ENCODE data around the gene FAM72B.
A peak's percentile ranks its signal among the peaks of the same experiment; 100 is the strongest.
"Not testable (repeated sequence)": the region's sequence is repeated elsewhere in the genome, so short reads cannot be mapped to it uniquely, and the experiment has no call there.

The FAM72B gene

DNA sequence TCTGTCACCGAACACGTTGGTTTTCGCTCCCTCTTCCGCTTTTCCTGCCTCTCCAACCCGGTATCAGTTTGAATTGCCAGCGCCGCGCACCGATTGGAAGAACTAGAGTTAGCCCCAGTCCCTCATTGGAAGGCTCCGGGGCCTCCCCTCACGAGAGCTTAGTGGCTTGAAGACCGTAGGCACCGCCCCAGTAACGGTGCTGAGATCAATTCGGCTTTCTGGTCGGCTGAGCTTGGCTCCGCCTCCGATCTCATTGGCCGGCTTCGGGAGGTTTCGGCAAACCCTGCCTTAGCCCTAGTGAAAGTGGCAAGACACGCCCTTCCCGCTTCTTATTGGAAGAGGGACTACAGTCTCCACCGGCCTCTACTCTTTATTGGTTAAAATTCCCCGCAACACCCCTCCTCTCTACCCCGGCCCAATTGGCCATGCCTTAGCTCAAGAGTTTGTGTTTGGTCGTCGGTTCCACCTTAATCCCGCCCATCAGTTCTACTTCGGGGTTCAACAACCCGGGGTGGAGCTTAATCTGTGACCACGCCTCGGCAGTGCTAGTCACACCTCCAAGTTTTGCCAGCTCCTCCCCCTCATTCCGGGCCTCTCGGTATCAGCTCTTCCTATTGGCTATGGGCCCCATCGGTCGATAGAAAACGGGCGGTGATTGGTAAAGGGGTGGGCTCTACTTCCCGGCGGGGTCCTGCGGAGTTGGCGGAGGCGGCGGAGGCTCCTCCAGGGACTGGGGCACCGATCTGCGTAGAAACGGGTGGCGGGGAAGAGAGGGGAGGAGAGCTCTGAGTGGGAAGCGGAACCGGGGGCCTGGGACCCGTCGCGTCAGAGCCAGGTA is at the start of gene FAM72B, which contains the start of gene SRGAP2C:
FAM72B (minus strand) TSS at position 51 of the 838 bp plus-strand sequence. CDS start 851 bp downstream, outside the sequence.
SRGAP2C (plus strand) TSS at position 686 of the 838 bp plus-strand sequence. CDS start 2,472 bp downstream, outside the sequence.
- not testable (repeated sequence) for H3K9ac ChIP-seq, H3K4me1 ChIP-seq, H3K27ac ChIP-seq, H3K36me3 ChIP-seq, H3K27me3 ChIP-seq, H3K9me3 ChIP-seq, H4K20me1 ChIP-seq
- Histone ChIP-seq H3K4me3 (peak within 1 kb of the TSS; percentile 66), H3K4me2 (peak within 1 kb of the TSS; percentile 55)

DNA sequence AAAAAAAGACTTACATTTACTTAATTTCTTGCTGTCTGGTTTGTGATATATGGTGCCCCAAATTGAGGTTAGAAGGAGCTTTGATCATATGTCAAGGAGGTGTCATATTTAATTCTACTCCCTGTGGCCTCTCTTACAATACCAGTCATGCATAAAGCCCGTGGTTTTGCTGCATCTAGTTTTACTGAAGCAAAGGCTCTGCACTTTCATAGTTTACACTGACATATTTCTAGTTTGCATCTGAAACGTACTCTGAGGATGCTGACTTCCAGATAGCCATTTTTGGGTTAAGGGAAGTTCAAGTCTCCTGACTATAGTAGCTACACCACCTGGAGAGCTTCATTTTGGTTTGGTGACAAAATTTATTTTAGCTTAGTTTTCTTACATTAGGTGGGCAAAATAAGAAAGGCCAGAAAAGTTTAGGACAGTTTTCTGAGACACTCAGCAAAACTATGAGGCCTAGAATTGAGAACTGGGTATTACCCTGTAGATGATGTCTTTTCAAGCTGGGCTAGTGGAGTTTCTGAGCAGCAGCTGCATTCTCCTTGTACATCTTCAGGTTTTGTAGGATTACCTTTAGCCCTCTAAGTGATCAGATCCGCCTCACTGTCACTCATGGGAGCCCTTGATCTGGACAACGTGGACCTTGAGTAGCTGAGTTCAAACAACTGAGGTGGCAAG is 48.4 kb upstream of the FAM72B start:
- H3K4me3 ChIP-seq, H3K36me3 ChIP-seq, H3K9ac ChIP-seq, H3K4me1 ChIP-seq, H4K20me1 ChIP-seq, H3K27me3 ChIP-seq, H3K9me3 ChIP-seq, H3K4me2 ChIP-seq, H3K27ac ChIP-seq: not testable (repeated sequence)

DNA sequence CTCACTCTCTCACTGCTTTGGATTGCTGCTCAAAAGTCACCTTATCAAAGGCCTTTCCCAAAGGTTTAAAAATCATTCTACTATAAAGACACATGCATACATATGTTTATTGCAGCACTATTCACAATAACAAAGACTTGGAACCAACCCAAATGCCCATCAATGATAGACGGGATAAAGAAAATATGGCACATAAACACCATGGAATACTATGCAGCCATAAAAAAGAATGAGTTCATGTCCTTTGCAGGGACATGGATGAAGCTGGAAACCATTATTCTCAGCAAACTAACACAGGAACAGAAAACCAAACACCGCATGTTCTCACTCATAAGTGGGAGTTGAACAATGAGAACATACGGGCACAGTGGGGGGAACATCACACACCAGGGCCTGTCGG is 46.5 kb upstream of the FAM72B start:
- H3K9me3 ChIP-seq, H3K27me3 ChIP-seq, H4K20me1 ChIP-seq, H3K27ac ChIP-seq, H3K4me3 ChIP-seq, H3K4me2 ChIP-seq, H3K36me3 ChIP-seq, H3K4me1 ChIP-seq, H3K9ac ChIP-seq: not testable (repeated sequence)

DNA sequence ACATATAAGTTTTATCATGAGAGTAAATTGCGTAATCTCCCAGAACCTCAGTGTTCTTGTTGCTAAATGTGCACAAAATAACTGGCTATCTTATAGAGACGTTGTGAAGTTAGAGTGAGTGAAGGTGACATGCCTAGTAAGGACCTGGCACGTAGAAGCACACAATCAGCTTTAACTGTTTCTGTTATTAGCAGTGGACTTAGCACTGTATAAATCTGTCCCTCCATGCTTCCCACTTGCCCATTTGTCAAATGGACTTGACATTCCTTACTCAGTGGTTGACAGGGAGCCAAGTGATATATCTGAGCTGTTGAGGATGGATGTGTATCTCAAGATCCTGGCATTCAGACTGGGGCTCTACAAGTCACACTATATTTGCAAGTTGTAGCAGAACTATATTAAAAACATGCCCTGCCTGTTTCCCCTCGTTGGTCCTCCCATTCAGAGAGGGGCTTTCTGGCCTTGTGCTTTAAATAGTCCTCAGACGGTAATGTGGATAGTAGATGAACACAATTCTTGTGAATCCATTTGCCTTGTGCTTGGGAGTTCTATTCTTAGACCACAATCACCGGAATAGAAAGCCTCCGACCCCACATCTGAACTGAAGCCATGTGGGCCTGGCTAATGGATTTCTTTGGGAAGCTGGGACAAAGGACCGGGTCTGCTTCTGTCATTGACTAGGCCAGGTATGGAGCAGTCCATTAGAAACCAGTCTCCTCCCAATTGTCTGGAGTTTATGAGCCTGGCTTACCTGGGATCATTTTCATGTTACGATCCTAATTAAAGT is 43.6 kb upstream of the FAM72B start:
- H3K4me2 ChIP-seq, H3K4me3 ChIP-seq, H3K9me3 ChIP-seq, H3K27me3 ChIP-seq, H3K9ac ChIP-seq, H3K27ac ChIP-seq, H3K36me3 ChIP-seq, H3K4me1 ChIP-seq, H4K20me1 ChIP-seq: not testable (repeated sequence)

DNA sequence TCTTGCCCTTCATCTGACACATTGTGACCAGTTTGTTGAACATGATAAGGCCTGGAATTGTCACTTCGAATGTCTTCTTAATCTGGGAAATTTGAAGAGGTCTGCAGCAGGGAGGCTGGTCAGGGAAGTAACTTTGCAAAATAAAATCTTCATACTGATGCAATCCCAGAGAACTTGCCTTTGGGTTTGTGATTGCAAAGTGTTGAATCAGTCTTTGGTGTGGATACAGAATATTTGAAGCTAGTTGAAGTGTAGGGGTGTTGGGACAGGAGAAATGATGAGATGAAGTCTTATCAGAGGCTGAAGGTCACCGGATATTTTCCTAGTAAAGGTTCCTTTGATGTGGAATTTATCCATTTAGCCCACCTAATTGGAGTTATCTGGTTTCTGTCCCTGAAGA is 42.8 kb upstream of the FAM72B start:
- H3K9ac ChIP-seq, H3K27ac ChIP-seq, H3K36me3 ChIP-seq, H3K27me3 ChIP-seq, H3K4me3 ChIP-seq, H3K9me3 ChIP-seq, H4K20me1 ChIP-seq, H3K4me2 ChIP-seq, H3K4me1 ChIP-seq: not testable (repeated sequence)

DNA sequence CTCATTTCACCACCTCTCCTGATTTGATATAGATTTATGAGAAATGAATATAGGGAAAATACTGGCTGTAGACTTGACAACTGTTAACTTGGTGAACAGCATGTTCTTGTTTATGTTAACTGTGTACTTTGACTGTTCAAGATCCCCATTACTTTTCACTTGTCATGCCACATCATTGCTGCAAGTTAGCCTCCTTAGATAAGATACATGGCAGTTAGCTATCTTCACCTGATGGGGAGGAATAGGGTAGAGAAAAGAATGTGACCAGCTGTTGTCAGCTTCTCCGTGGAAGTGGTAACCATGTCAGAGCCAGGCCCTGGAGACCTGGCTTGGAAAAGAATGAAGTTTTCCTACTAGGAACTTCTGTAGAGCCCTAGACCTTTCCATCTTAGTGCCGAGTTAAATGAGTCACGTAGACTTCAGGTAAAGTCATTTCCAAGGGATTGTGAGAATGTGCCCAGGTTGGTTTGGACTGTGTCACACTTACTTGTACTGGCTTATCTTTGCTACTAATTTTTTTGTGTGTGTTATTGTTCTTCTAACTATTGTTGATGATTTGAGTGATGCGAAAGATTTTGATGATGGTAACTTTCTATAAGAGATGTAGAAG is 42.3 kb upstream of the FAM72B start:
- not testable (repeated sequence) for H3K9ac ChIP-seq, H3K9me3 ChIP-seq, H3K27me3 ChIP-seq, H3K4me2 ChIP-seq, H3K4me3 ChIP-seq, H4K20me1 ChIP-seq, H3K27ac ChIP-seq, H3K36me3 ChIP-seq, H3K4me1 ChIP-seq

DNA sequence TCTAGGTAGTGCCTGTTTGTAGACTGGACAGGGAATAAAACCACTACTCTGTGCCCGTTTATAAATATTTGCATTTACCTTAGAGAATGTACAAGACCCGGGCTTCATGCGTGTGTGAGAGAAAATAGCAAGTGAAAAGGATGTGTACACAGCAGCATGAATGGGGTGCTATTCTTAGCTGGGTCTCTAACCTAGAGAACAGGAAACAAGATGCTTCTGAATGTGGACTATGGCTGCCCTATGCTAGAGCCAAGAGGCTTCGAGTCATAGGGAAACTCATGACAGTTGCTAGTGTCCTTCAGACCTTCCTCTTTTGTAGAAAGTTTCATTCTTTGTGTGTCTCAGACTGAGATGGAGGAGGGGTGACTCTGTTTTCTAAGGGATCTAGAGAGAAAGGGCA is 40.6 kb upstream of the FAM72B start:
- not testable (repeated sequence) for H3K9me3 ChIP-seq, H3K36me3 ChIP-seq, H3K4me2 ChIP-seq, H3K27ac ChIP-seq, H3K27me3 ChIP-seq, H4K20me1 ChIP-seq, H3K4me3 ChIP-seq, H3K4me1 ChIP-seq, H3K9ac ChIP-seq

DNA sequence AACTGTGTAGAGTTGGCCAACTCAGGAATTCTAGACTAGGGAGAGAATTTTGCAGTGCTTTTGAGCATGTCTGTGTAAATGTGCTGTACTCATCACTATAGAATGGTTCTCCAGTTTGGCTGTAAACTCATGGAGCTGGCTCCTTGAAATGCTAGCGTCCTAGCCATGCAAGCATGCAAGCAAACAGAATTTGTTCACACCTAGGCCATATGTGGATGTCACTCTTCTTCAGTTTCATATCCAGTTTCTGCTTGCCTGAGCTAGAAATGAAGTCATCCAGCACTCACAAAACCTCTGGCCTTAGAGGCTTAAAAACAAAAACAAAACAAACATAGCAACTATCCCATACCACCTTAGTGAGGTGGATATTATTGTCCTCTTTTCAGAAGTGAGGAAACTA is 37.6 kb upstream of the FAM72B start:
- H3K4me2 ChIP-seq, H4K20me1 ChIP-seq, H3K4me3 ChIP-seq, H3K9me3 ChIP-seq, H3K36me3 ChIP-seq, H3K9ac ChIP-seq, H3K4me1 ChIP-seq, H3K27me3 ChIP-seq, H3K27ac ChIP-seq: not testable (repeated sequence)

DNA sequence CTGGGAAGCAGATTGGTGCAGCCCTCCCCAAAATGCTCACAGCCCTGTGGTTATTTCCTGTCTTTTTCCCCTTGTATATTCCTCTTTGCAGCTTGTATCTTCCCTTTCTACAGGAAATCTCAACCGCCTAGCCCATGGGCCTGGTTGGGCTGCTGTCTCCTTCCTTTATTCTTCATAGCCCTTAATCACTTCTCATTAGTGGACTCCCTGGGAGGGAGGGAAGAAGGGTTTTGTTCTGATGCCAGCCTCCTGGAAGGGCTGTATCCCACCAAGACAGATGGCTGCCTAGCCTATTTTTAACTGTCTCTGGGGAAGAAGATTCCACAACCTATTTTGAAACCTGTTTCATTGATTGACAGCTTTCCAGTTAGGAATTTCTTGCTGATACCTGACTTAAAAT is 32.5 kb upstream of the FAM72B start:
- not testable (repeated sequence) for H3K9me3 ChIP-seq, H3K9ac ChIP-seq, H3K4me2 ChIP-seq, H3K4me3 ChIP-seq, H3K27ac ChIP-seq, H3K27me3 ChIP-seq, H4K20me1 ChIP-seq, H3K4me1 ChIP-seq, H3K36me3 ChIP-seq

DNA sequence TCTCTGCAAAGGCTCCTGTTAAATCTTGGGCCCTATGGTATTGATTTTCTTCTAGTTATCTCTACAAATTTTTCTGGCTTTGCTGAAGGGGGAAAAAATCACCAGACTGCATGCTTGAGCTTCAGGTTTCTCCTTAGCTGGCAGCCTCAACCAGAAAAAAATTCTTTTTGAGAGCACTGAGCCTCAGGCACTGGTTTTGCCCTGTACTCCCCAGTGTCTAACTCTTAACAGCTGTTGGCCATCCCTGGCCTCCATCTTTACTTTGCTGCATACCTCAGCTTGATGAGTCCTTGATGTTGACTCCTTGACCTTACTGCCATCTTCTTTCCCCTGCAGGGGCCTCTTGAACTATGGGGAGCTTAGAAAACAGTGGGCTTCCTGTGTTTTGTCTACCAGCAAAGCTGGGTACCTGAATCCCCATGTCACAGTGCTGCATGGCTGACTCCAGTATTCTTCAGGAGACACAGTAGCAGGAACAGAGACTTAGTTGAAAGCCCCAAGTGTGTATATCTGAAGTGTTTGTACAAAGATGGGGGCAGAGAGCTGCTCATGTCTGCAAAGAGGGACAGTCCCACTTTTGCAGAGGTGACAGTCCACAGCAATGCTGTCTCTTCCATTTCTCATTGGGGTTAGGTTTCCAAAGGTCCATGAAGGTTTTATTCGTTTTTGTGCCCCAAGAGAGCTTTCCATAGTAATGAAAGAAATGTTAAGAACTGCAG is 31.7 kb upstream of the FAM72B start:
- H3K27me3 ChIP-seq, H3K36me3 ChIP-seq, H3K4me1 ChIP-seq, H3K4me3 ChIP-seq, H3K9me3 ChIP-seq, H3K4me2 ChIP-seq, H3K27ac ChIP-seq, H4K20me1 ChIP-seq, H3K9ac ChIP-seq: not testable (repeated sequence)

DNA sequence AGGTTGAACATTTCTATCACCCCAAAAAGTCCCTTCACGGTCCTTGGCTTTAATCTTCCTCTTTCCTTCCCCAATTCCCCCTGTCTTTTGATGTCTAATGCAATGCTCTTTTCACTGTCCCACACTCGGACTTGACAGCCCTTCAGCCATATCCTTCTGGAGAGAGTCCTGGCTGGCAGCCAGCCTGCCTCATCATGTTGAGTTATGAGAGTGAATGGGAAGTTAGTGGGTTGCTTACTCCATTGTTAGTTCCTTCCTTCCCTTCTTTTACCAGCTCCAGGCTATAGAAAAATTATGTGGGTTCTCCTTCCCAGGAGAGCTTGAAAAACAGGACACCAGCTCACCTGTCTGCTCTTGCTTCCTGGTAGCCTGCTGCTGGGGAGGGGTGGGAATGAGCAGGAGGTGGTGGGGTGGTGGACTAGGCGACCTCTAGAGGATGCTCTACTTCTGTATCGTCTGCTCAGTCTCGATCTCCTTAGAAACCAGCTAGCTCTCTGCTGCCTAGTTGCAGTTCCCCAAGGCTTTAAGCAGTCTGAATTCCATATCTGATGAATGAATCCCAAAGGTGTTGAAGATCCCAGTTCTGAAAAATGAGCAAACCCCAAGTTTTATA is 30.5 kb upstream of the FAM72B start:
- not testable (repeated sequence) for H3K9me3 ChIP-seq, H3K27me3 ChIP-seq, H4K20me1 ChIP-seq, H3K4me3 ChIP-seq, H3K36me3 ChIP-seq, H3K27ac ChIP-seq, H3K4me1 ChIP-seq, H3K4me2 ChIP-seq, H3K9ac ChIP-seq

DNA sequence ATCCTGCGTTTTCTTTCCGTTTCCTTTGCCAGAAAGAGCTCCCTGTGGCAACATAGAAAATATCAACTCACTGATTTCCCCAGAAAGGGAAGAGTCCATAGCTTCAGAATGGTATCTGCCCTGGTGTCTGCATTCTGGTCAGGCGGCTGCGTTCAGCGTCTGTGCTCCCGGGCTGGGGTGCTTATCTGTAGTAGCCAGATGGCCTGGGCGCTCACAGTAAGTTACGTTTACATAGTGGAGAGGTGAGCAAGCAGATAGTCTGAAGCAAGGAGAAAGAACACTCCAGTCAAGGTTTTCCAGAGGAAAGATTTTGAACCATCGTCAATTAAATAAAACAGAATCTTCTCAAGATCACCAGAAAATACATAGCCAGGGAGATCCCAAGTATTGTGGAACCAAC is 29.4 kb upstream of the FAM72B start:
- not testable (repeated sequence) for H3K9me3 ChIP-seq, H3K36me3 ChIP-seq, H3K4me2 ChIP-seq, H3K4me1 ChIP-seq, H4K20me1 ChIP-seq, H3K27me3 ChIP-seq, H3K4me3 ChIP-seq, H3K27ac ChIP-seq, H3K9ac ChIP-seq

DNA sequence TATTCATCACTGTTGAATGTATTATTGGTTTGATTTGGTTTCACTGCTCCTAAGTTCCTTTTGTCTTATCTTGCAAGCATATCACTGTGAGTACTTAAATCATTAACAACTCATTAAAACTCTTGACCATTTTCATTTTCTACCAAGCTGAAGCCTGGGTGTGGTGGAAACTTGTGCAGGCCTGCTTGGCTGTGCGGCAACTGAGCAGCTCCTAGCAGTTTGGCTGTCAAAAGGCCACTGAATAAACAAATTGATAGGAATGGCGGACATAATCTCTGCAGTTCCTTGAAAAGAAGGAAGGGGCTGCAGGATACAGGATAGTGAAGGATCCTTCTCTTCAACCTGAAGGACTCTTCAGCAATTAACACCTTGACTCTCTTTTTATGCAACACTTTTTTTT is 26.6 kb upstream of the FAM72B start:
- not testable (repeated sequence) for H3K4me1 ChIP-seq, H3K36me3 ChIP-seq, H3K27me3 ChIP-seq, H3K4me3 ChIP-seq, H4K20me1 ChIP-seq, H3K9me3 ChIP-seq, H3K4me2 ChIP-seq, H3K27ac ChIP-seq, H3K9ac ChIP-seq
